HepG2 (cell line): ENCODE data around the gene RMRP. TPM values are rescaled to one million over a fixed set of nuclear protein-coding genes. Genes with fewer than 3 reads are reported as not detected.

Experiments
- FOXA1 ChIP-seq, 2 experiments: fragments of 450-650 bp in 1 of 2; sonication (generic) in 1 of 2; formaldehyde crosslinking in 1 of 2; IDR thresholded peaks; 2 replicates each; pipeline versions ENCODE4 v1.4.0 to v1.6.1; 2016 to 2020; ENCODE audit warnings: missing genetic modification reagents in 1 of 2
- GPN1 ChIP-seq: sonication (generic); formaldehyde crosslinking; IDR thresholded peaks from 2 replicates; pipeline ENCODE4 v1.5.1; 2020; ENCODE audit warnings: missing genetic modification reagents, borderline replicate concordance
- GTF3A ChIP-seq: sonication (generic); formaldehyde crosslinking; conservative IDR thresholded peaks from 2 replicates; pipeline ENCODE4 v1.4.0; 2020; ENCODE audit warnings: mild to moderate bottlenecking, missing genetic modification reagents
- HDAC1 ChIP-seq: sonication (generic); formaldehyde crosslinking; IDR thresholded peaks from 2 replicates; pipeline ENCODE4 v1.5.1; 2020; ENCODE audit warnings: mild to moderate bottlenecking, missing genetic modification reagents
- HNF4G ChIP-seq, 2 experiments: sonication (generic) in 1 of 2; formaldehyde crosslinking in 1 of 2; IDR thresholded peaks; 2 replicates each; pipeline versions ENCODE4 v1.4.0 to v1.6.1; 2011 to 2020; ENCODE audit warnings: borderline replicate concordance in 2 of 2, low read depth in 2 of 2, mild to moderate bottlenecking in 2 of 2, low read length in 1 of 2, missing genetic modification reagents in 1 of 2, moderate library complexity in 1 of 2
- HNRNPH1 ChIP-seq: fragments of 200-400 bp; formaldehyde crosslinking; optimal IDR thresholded peaks from 2 replicates; pipeline ENCODE3; 2017; ENCODE audit warnings: mild to moderate bottlenecking, low read depth, low read length
- MATR3 ChIP-seq: sonication (generic); formaldehyde crosslinking; IDR thresholded peaks from 2 replicates; pipeline ENCODE4 v1.4.0; 2020; ENCODE audit warnings: missing genetic modification reagents
- MED8 ChIP-seq: sonication (generic); formaldehyde crosslinking; IDR thresholded peaks from 2 replicates; pipeline ENCODE4 v1.8.1; 2023; ENCODE audit warnings: mild to moderate bottlenecking, missing genetic modification reagents; ENCODE audit not compliant: insufficient replicate concordance
- NAIF1 ChIP-seq: sonication (generic); formaldehyde crosslinking; IDR thresholded peaks from 2 replicates; pipeline ENCODE4 v1.5.0; 2020; ENCODE audit warnings: mild to moderate bottlenecking, missing genetic modification reagents, borderline replicate concordance
- NR2F2 ChIP-seq: IDR thresholded peaks from 2 replicates; pipeline ENCODE4 v1.6.1; 2012; ENCODE audit warnings: low read depth, inconsistent platforms, borderline replicate concordance
- PRMT3 ChIP-seq: sonication (generic); formaldehyde crosslinking; IDR thresholded peaks from 2 replicates; pipeline ENCODE4 v1.8.1; 2022; ENCODE audit warnings: low read depth, mild to moderate bottlenecking, moderate library complexity, missing genetic modification reagents, borderline replicate concordance
- SMAD3 ChIP-seq: sonication (generic); formaldehyde crosslinking; IDR thresholded peaks from 2 replicates; pipeline ENCODE4 v1.4.0; 2020; ENCODE audit warnings: missing genetic modification reagents
- XRCC5 ChIP-seq: fragments of 200-400 bp; formaldehyde crosslinking; optimal IDR thresholded peaks from 2 replicates; pipeline ENCODE3; 2017; ENCODE audit warnings: mild to moderate bottlenecking, low read length
- ZMYM2 ChIP-seq: sonication (generic); formaldehyde crosslinking; IDR thresholded peaks from 2 replicates; pipeline ENCODE4 v1.8.0; 2022; ENCODE audit warnings: mild to moderate bottlenecking, missing genetic modification reagents
- polyA plus RNA-seq, 8 experiments: library from polyadenylated mRNA; depleted of rRNA in 3 of 8; stranded (reverse) in 7 of 8; unstranded in 1 of 8; fragments of >200 nt; fragmentation: Illumina TruSeq in 4 of 8; extraction: Trizol in 4 of 8; gene quantifications; 2 replicates each; pipeline versions ENCODE4 v1.2.1 to v1.2.3, GENCODE V29; 2011 to 2016; ENCODE audit warnings: low read depth in 4 of 8, missing spikeins in 1 of 8, mixed read lengths in 1 of 8; ENCODE audit not compliant: insufficient read depth in 1 of 8
- total RNA-seq, 5 experiments: library from RNA; depleted of rRNA; stranded (reverse); fragments of >200 nt; fragmentation: Illumina TruSeq; extraction: Trizol; gene quantifications; 2 replicates each; pipeline ENCODE4 v1.2.3, GENCODE V29; 2016; ENCODE audit warnings: low read depth in 1 of 5
- TF ChIP-seq, protein P1 (sequence below): IDR thresholded peaks from 2 replicates; pipeline ENCODE4 v1.6.1; 2018; ENCODE audit warnings: missing genetic modification reagents
- TF ChIP-seq, protein P2 (sequence below): sonication (generic); formaldehyde crosslinking; conservative IDR thresholded peaks from 2 replicates; pipeline ENCODE4 v1.4.0; 2020; ENCODE audit warnings: missing genetic modification reagents
- TF ChIP-seq, protein P3 (sequence below): sonication (generic); formaldehyde crosslinking; IDR thresholded peaks from 2 replicates; pipeline ENCODE4 v1.5.1; 2020; ENCODE audit warnings: missing genetic modification reagents, mild to moderate bottlenecking, borderline replicate concordance
- TF ChIP-seq, protein P4 (sequence below): sonication (generic); formaldehyde crosslinking; IDR thresholded peaks from 2 replicates; pipeline ENCODE4 v1.8.1; 2022; ENCODE audit warnings: low read depth, mild to moderate bottlenecking, missing genetic modification reagents
- TF ChIP-seq, protein P5 (sequence below): sonication (generic); formaldehyde crosslinking; IDR thresholded peaks from 2 replicates; pipeline ENCODE4 v1.8.0; 2022; ENCODE audit warnings: mild to moderate bottlenecking, missing genetic modification reagents, borderline replicate concordance

RMRP gene
- total and polyA plus RNA-seq, 2 of the 13 experiments (the other 11 are each of a cell fraction or from before 2014, with no cell fraction given) = 51.4 to 4,025 TPM

DNA sequence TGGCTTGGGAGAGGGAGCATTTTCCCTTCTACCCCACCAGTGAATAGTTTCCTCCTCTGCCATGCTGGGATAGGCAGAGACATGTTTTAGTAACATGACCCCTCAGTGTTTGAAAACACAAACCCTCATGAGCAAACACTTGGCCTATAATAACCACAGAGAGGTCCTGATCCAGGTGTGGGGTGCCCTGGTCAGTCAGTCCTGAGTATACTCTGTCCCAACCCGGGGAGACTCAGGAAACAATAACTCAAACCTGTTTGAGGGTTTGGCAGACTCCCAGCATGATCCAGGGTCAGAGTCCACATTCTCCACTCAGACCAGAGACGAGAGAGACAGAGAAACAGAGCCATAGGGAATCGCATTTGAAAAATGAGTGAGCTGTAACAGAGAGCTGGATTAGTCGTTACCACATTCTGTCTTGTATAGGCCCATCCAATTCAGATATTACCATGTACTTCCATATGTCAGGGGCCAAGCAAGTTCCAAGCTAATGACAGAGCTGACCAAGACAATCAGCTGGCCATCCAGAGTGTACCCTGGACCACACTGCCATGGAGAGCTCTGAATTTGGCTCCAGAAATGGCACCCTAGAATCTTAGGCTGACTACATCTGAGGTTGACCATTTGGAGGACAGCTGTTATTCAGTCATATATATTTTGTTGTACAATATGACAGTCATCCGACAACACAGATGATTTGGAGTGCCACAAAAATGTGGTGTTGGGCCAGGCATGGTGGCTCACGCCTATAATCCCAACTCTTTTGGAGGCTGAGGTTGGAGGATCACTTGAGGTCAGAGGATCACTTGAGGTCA, 11.7 kb upstream of the RMRP start (continued):
- TF ChIP-seq HNF4G (IDR thresholded peaks at IDR 0.05; ENCODE audit: borderline replicate concordance, low read depth, low read length) = peak; percentile 89
- peak; percentile 83; the same call in 1 of the 2 replicates for TF ChIP-seq HNF4G (CRISPR knock-in tag; IDR thresholded peaks at IDR 0.05; ENCODE audit: borderline replicate concordance, low read depth)
- TF ChIP-seq XRCC5 = peak; percentile 48
- TF ChIP-seq, protein P1, sequence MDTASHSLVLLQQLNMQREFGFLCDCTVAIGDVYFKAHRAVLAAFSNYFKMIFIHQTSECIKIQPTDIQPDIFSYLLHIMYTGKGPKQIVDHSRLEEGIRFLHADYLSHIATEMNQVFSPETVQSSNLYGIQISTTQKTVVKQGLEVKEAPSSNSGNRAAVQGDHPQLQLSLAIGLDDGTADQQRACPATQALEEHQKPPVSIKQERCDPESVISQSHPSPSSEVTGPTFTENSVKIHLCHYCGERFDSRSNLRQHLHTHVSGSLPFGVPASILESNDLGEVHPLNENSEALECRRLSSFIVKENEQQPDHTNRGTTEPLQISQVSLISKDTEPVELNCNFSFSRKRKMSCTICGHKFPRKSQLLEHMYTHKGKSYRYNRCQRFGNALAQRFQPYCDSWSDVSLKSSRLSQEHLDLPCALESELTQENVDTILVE (CRISPR knock-in tag) = no peak; the same call in 1 of the 2 replicates
- TF ChIP-seq PRMT3 (CRISPR knock-in tag) = no peak
- TF ChIP-seq, protein P2, sequence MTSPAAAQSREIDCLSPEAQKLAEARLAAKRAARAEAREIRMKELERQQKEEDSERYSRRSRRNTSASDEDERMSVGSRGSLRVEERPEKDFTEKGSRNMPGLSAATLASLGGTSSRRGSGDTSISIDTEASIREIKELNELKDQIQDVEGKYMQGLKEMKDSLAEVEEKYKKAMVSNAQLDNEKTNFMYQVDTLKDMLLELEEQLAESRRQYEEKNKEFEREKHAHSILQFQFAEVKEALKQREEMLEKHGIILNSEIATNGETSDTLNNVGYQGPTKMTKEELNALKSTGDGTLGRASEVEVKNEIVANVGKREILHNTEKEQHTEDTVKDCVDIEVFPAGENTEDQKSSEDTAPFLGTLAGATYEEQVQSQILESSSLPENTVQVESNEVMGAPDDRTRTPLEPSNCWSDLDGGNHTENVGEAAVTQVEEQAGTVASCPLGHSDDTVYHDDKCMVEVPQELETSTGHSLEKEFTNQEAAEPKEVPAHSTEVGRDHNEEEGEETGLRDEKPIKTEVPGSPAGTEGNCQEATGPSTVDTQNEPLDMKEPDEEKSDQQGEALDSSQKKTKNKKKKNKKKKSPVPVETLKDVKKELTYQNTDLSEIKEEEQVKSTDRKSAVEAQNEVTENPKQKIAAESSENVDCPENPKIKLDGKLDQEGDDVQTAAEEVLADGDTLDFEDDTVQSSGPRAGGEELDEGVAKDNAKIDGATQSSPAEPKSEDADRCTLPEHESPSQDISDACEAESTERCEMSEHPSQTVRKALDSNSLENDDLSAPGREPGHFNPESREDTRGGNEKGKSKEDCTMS (CRISPR knock-in tag) = no peak
- 0 out of 2 replicates have a peak, but pooled peaks have one; percentile 51 for TF ChIP-seq NAIF1 (CRISPR knock-in tag)
- TF ChIP-seq HDAC1 (CRISPR knock-in tag) = peak; percentile 71
- TF ChIP-seq GTF3A (CRISPR knock-in tag) = no peak
- no peak for TF ChIP-seq MED8 (CRISPR knock-in tag)
- TF ChIP-seq FOXA1 (IDR thresholded peaks at IDR 0.05) = no peak
- TF ChIP-seq FOXA1 (CRISPR knock-in tag; IDR thresholded peaks at IDR 0.05) = peak; percentile 49
- no peak for TF ChIP-seq GPN1
- TF ChIP-seq, protein P3, sequence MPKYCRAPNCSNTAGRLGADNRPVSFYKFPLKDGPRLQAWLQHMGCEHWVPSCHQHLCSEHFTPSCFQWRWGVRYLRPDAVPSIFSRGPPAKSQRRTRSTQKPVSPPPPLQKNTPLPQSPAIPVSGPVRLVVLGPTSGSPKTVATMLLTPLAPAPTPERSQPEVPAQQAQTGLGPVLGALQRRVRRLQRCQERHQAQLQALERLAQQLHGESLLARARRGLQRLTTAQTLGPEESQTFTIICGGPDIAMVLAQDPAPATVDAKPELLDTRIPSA (CRISPR knock-in tag) = no peak
- TF ChIP-seq HNRNPH1 = no peak
- TF ChIP-seq MATR3 (CRISPR knock-in tag) = no peak
- TF ChIP-seq, protein P4, sequence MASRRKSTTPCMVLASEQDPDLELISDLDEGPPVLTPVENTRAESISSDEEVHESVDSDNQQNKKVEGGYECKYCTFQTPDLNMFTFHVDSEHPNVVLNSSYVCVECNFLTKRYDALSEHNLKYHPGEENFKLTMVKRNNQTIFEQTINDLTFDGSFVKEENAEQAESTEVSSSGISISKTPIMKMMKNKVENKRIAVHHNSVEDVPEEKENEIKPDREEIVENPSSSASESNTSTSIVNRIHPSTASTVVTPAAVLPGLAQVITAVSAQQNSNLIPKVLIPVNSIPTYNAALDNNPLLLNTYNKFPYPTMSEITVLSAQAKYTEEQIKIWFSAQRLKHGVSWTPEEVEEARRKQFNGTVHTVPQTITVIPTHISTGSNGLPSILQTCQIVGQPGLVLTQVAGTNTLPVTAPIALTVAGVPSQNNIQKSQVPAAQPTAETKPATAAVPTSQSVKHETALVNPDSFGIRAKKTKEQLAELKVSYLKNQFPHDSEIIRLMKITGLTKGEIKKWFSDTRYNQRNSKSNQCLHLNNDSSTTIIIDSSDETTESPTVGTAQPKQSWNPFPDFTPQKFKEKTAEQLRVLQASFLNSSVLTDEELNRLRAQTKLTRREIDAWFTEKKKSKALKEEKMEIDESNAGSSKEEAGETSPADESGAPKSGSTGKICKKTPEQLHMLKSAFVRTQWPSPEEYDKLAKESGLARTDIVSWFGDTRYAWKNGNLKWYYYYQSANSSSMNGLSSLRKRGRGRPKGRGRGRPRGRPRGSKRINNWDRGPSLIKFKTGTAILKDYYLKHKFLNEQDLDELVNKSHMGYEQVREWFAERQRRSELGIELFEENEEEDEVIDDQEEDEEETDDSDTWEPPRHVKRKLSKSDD (CRISPR knock-in tag) = no peak
- no peak for TF ChIP-seq ZMYM2 (CRISPR knock-in tag)
- TF ChIP-seq, protein P5, sequence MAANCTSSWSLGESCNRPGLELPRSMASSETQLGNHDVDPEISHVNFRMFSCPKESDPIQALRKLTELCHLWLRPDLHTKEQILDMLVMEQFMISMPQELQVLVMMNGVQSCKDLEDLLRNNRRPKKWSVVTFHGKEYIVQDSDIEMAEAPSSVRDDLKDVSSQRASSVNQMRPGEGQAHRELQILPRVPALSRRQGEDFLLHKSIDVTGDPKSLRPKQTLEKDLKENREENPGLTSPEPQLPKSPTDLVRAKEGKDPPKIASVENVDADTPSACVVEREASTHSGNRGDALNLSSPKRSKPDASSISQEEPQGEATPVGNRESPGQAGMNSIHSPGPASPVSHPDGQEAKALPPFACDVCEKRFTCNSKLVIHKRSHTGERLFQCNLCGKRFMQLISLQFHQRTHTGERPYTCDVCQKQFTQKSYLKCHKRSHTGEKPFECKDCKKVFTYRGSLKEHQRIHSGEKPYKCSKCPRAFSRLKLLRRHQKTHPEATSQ (CRISPR knock-in tag) = no peak
- no peak for TF ChIP-seq NR2F2
- TF ChIP-seq SMAD3 (CRISPR knock-in tag) = peak; percentile 24; the same call in 1 of the 2 replicates
